WTC11 (cell line): ENCODE data around the gene GRIK2. TPM values are rescaled to one million over a fixed set of nuclear protein-coding genes. Genes with fewer than 3 reads are reported as not detected.

Experiments
- ATAC-seq: fragments of 200-7000 bp; cut with Tn5 transposase; 2 replicates; pipeline ENCODE4 v1.10.0; 2021; ENCODE audit warnings: mild to moderate bottlenecking, moderate library complexity
- CTCF ChIA-PET: fragments of 300-600 bp; sonication (Branson Sonifier 250); formaldehyde crosslinking; loops from one replicate; lab custom pipeline; 2021; ENCODE audit warnings: antibody characterized with exemption; lab: Charles Lee
- POLR2A ChIA-PET: fragments of 350-600 bp; sonication (Branson Sonifier 250); formaldehyde crosslinking; loops from one replicate; lab custom pipeline; 2021; ENCODE audit warnings: antibody characterized with exemption; lab: Charles Lee
- DNase-seq: peaks from one replicate; pipeline ENCODE4 v3.0.0; 2021; ENCODE audit warnings: low spot score
- H3K27ac Mint-ChIP-seq: 2 replicates; pipeline ENCODE4 v1.8.0; 2021; ENCODE audit warnings: mixed read lengths
- H3K27me3 Mint-ChIP-seq: 2 replicates; pipeline ENCODE4 v1.8.0; 2021; ENCODE audit warnings: low read depth, mild to moderate bottlenecking, moderate library complexity, mixed read lengths
- H3K36me3 Mint-ChIP-seq: 2 replicates; pipeline ENCODE4 v1.8.0; 2021; ENCODE audit warnings: mixed read lengths
- H3K4me1 Mint-ChIP-seq: 2 replicates; pipeline ENCODE4 v1.8.0; 2022; ENCODE audit warnings: mixed read lengths
- H3K4me3 Mint-ChIP-seq: 2 replicates; pipeline ENCODE4 v1.8.0; 2021; ENCODE audit warnings: mild to moderate bottlenecking, moderate library complexity, mixed read lengths
- H3K9me3 Mint-ChIP-seq: 2 replicates; pipeline ENCODE4 v1.8.0; 2021; ENCODE audit warnings: mixed read lengths
- ELF4 ChIP-seq: sonication (generic); formaldehyde crosslinking; IDR thresholded peaks from 2 replicates; pipeline ENCODE4 v1.8.1; 2022; ENCODE audit warnings: low read depth, mild to moderate bottlenecking, moderate library complexity, missing genetic modification reagents
- ETV6 ChIP-seq: sonication (generic); formaldehyde crosslinking; IDR thresholded peaks from 2 replicates; pipeline ENCODE4 v1.8.1; 2022; ENCODE audit warnings: mild to moderate bottlenecking, missing genetic modification reagents
- FOXJ3 ChIP-seq: sonication (generic); formaldehyde crosslinking; IDR thresholded peaks from 2 replicates; pipeline ENCODE4 v1.9.0; 2021; ENCODE audit warnings: missing genetic modification reagents, mild to moderate bottlenecking, borderline replicate concordance
- FOXK1 ChIP-seq: sonication (generic); formaldehyde crosslinking; IDR thresholded peaks from 2 replicates; pipeline ENCODE4 v1.8.0; 2022; ENCODE audit warnings: mild to moderate bottlenecking, moderate library complexity, missing genetic modification reagents
- MYBL2 ChIP-seq: sonication (generic); formaldehyde crosslinking; IDR thresholded peaks from 2 replicates; pipeline ENCODE4 v1.8.1; 2023; ENCODE audit warnings: mild to moderate bottlenecking, moderate library complexity, missing genetic modification reagents
- TEAD1 ChIP-seq: sonication (generic); formaldehyde crosslinking; IDR thresholded peaks from 2 replicates; pipeline ENCODE4 v1.8.0; 2022; ENCODE audit warnings: mild to moderate bottlenecking, missing genetic modification reagents
- TEAD4 ChIP-seq: sonication (generic); formaldehyde crosslinking; IDR thresholded peaks from 2 replicates; pipeline ENCODE4 v1.8.0; 2022; ENCODE audit warnings: mild to moderate bottlenecking, missing genetic modification reagents
- ZNF396 ChIP-seq: fragments of 250-450 bp; sonication (Bioruptor Pico); IDR thresholded peaks from 2 replicates; pipeline ENCODE4 v1.8.0; 2021; ENCODE audit warnings: mild to moderate bottlenecking, moderate library complexity, borderline replicate concordance
- ZNF671 ChIP-seq: fragments of 250-450 bp; sonication (Bioruptor Pico); IDR thresholded peaks from 2 replicates; pipeline ENCODE4 v1.8.0; 2021; ENCODE audit warnings: mild to moderate bottlenecking
- total RNA-seq: library from RNA; stranded (reverse); gene quantifications from 3 replicates; pipeline ENCODE4 v1.2.3, GENCODE V29; 2021
- TF ChIP-seq, protein P1 (sequence below): sonication (generic); formaldehyde crosslinking; IDR thresholded peaks from 2 replicates; pipeline ENCODE4 v1.8.1; 2023; ENCODE audit warnings: mild to moderate bottlenecking, missing genetic modification reagents, moderate library complexity
- TF ChIP-seq, protein P2 (sequence below): fragments of 250-450 bp; sonication (Bioruptor Pico); IDR thresholded peaks from 2 replicates; pipeline ENCODE4 v1.9.0; 2021; ENCODE audit warnings: mild to moderate bottlenecking
- TF ChIP-seq, protein P3 (sequence below): sonication (generic); formaldehyde crosslinking; IDR thresholded peaks from 2 replicates; pipeline ENCODE4 v1.8.0; 2023; ENCODE audit warnings: mild to moderate bottlenecking, missing genetic modification reagents
- TF ChIP-seq, protein P4 (sequence below): fragments of 250-450 bp; sonication (Bioruptor Pico); IDR thresholded peaks from 2 replicates; pipeline ENCODE4 v1.8.0; 2021; ENCODE audit warnings: mild to moderate bottlenecking
- TF ChIP-seq, protein P5 (sequence below): sonication (generic); formaldehyde crosslinking; IDR thresholded peaks from 2 replicates; pipeline ENCODE4 v1.8.1; 2022; ENCODE audit warnings: low read depth, mild to moderate bottlenecking, moderate library complexity, missing genetic modification reagents, borderline replicate concordance
- TF ChIP-seq, protein P6 (sequence below): fragments of 200-600 bp; IDR thresholded peaks from 2 replicates; pipeline ENCODE4 v1.8.0; 2022; ENCODE audit warnings: antibody characterized with exemption

GRIK2 gene
- total RNA-seq, 1 experiment from 2014 or later = 2.7 TPM

DNA sequence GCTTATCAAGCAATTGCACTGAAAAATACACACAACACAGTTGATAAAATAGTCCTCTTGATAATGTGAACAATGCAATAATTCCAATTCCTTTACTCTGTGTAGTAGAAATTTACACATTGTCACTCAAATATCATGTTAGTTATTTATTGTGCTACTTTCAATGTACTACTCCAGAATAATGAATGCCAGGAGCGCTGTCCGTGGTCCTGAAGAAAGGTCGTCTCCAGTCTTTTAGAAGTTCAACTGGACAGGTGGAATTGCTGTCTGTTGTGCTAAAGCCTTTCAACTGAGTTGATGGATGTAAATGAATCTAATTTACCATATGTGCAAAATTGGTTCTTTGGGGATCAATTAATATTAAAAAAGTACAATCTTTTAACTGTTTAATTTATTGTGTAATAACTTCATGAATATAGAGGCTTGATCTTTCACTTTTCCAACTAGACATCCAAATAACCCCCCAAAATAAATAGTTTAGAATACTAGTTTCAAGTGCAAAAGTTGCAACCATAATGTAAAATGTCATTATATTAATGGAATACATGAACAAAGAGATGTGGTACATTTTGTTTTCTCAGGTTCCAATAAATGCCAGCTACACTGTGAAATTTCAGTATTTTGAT is 3.2 kb downstream of the GRIK2 start (continued):
- TF ChIP-seq ZNF671 (CRISPR knock-in tag) (no peak), TEAD4 (peak; percentile 57; the same call in 1 of the 2 replicates), FOXJ3 (no peak), TEAD1 (CRISPR knock-in tag) (peak; percentile 65; the same call in 1 of the 2 replicates), ELF4 (CRISPR knock-in tag) (no peak), FOXK1 (CRISPR knock-in tag) (0 out of 2 replicates have a peak, but pooled peaks have one; percentile 22), MYBL2 (no peak), ETV6 (0 out of 2 replicates have a peak, but pooled peaks have one; percentile 45), ZNF396 (CRISPR knock-in tag) (no peak)
- TF ChIP-seq, protein P1, sequence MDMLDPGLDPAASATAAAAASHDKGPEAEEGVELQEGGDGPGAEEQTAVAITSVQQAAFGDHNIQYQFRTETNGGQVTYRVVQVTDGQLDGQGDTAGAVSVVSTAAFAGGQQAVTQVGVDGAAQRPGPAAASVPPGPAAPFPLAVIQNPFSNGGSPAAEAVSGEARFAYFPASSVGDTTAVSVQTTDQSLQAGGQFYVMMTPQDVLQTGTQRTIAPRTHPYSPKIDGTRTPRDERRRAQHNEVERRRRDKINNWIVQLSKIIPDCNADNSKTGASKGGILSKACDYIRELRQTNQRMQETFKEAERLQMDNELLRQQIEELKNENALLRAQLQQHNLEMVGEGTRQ (CRISPR knock-in tag) = no peak
- TF ChIP-seq, protein P2, sequence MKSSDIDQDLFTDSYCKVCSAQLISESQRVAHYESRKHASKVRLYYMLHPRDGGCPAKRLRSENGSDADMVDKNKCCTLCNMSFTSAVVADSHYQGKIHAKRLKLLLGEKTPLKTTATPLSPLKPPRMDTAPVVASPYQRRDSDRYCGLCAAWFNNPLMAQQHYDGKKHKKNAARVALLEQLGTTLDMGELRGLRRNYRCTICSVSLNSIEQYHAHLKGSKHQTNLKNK (CRISPR knock-in tag) = no peak
- TF ChIP-seq, protein P3, sequence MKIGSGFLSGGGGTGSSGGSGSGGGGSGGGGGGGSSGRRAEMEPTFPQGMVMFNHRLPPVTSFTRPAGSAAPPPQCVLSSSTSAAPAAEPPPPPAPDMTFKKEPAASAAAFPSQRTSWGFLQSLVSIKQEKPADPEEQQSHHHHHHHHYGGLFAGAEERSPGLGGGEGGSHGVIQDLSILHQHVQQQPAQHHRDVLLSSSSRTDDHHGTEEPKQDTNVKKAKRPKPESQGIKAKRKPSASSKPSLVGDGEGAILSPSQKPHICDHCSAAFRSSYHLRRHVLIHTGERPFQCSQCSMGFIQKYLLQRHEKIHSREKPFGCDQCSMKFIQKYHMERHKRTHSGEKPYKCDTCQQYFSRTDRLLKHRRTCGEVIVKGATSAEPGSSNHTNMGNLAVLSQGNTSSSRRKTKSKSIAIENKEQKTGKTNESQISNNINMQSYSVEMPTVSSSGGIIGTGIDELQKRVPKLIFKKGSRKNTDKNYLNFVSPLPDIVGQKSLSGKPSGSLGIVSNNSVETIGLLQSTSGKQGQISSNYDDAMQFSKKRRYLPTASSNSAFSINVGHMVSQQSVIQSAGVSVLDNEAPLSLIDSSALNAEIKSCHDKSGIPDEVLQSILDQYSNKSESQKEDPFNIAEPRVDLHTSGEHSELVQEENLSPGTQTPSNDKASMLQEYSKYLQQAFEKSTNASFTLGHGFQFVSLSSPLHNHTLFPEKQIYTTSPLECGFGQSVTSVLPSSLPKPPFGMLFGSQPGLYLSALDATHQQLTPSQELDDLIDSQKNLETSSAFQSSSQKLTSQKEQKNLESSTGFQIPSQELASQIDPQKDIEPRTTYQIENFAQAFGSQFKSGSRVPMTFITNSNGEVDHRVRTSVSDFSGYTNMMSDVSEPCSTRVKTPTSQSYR = no peak

DNA sequence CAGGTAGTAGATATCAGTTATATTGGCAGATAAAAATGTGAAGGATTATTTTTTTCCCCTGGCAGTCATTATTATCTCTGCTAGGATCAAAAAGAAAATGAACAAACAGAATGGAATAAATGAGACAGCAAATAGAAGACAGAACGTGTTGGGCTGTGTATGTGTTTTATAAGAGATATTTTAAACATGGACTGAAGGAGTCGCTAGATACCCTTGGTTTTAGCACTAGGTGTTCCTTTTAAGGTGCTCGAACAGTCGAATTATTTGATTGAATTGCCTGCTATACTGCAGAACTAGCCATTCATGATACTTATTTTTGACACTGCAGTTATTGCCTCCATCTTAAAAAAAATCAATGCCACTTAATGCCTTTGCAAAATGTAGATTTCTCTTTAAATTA is 3.7 kb downstream of the GRIK2 start:
- DNase-seq = no peak
- no peaks in the 10 kb centered on the region for H3K36me3 Mint-ChIP-seq
- POLR2A ChIA-PET = no interaction called here
- H3K4me1 Mint-ChIP-seq = peaks cover 47% of the 10 kb centered on the region
- H3K27ac Mint-ChIP-seq = no peak overlapping the region
- no peak for ATAC-seq
- peaks cover 74% of the 10 kb centered on the region for H3K27me3 Mint-ChIP-seq
- no peak overlapping the region for H3K4me3 Mint-ChIP-seq
- CTCF ChIA-PET = no interaction called here
- H3K9me3 Mint-ChIP-seq = no peaks in the 10 kb centered on the region
- TF ChIP-seq, protein P4, sequence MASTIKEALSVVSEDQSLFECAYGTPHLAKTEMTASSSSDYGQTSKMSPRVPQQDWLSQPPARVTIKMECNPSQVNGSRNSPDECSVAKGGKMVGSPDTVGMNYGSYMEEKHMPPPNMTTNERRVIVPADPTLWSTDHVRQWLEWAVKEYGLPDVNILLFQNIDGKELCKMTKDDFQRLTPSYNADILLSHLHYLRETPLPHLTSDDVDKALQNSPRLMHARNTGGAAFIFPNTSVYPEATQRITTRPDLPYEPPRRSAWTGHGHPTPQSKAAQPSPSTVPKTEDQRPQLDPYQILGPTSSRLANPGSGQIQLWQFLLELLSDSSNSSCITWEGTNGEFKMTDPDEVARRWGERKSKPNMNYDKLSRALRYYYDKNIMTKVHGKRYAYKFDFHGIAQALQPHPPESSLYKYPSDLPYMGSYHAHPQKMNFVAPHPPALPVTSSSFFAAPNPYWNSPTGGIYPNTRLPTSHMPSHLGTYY (CRISPR knock-in tag) = no peak
- TF ChIP-seq MYBL2 (no peak), ELF4 (CRISPR knock-in tag) (no peak)
- TF ChIP-seq, protein P5, sequence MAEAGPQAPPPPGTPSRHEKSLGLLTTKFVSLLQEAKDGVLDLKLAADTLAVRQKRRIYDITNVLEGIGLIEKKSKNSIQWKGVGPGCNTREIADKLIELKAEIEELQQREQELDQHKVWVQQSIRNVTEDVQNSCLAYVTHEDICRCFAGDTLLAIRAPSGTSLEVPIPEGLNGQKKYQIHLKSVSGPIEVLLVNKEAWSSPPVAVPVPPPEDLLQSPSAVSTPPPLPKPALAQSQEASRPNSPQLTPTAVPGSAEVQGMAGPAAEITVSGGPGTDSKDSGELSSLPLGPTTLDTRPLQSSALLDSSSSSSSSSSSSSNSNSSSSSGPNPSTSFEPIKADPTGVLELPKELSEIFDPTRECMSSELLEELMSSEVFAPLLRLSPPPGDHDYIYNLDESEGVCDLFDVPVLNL (CRISPR knock-in tag) = no peak
- TF ChIP-seq, protein P6, sequence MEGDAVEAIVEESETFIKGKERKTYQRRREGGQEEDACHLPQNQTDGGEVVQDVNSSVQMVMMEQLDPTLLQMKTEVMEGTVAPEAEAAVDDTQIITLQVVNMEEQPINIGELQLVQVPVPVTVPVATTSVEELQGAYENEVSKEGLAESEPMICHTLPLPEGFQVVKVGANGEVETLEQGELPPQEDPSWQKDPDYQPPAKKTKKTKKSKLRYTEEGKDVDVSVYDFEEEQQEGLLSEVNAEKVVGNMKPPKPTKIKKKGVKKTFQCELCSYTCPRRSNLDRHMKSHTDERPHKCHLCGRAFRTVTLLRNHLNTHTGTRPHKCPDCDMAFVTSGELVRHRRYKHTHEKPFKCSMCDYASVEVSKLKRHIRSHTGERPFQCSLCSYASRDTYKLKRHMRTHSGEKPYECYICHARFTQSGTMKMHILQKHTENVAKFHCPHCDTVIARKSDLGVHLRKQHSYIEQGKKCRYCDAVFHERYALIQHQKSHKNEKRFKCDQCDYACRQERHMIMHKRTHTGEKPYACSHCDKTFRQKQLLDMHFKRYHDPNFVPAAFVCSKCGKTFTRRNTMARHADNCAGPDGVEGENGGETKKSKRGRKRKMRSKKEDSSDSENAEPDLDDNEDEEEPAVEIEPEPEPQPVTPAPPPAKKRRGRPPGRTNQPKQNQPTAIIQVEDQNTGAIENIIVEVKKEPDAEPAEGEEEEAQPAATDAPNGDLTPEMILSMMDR = peak; percentile 40; the same call in 1 of the 2 replicates
